Measurements from ENCODE around the gene EXOSC3.

GRCh38 chr9:37746448-37747270, 38.2 kb downstream of the EXOSC3 start:
- TF ChIP-seq CTCF (IDR thresholded peaks at IDR 0.05) (no peak), POLR2A (IDR thresholded peaks at IDR 0.05) (no peak)
